HCT116 (cell line): ENCODE results near the gene ACBD4. TPM values are rescaled to one million over a fixed set of nuclear protein-coding genes. Genes with fewer than 3 reads are reported as not detected.

Experiments
- ATAC-seq: fragments of 200-7000 bp; cut with Tn5 transposase; 2 replicates; pipeline ENCODE4 v1.9.1; 2020; ENCODE audit warnings: mild to moderate bottlenecking, moderate library complexity
- BruUV-seq: library from RNA; stranded (reverse); fragments of 400-500 nt; replicated peaks from 2 replicates; lab custom pipeline; 2021; lab: Mats Ljungman, UMichigan
- CTCF ChIA-PET: fragments of 300-600 bp; sonication (Branson Sonifier 250); formaldehyde crosslinking; loops from one replicate; lab custom pipeline; 2021; ENCODE audit warnings: antibody characterized with exemption; lab: Charles Lee
- POLR2A ChIA-PET: fragments of 300-600, 350-600 bp; sonication (Branson Sonifier 250); formaldehyde crosslinking; loops from one replicate; lab custom pipeline; 2021; ENCODE audit warnings: antibody characterized with exemption; lab: Charles Lee
- RAD21 ChIA-PET, 2 experiments: fragments of 300-600 bp; sonication (Branson Sonifier 250); formaldehyde crosslinking; loops; one replicate each; lab custom pipeline; 2023; ENCODE audit warnings: low total read pairs in 2 of 2; ENCODE audit not compliant: uncharacterized antibody in 2 of 2, unreplicated experiment in 2 of 2, low non-redundant PET in 1 of 2; lab: Charles Lee
- DNase-seq: peaks from one replicate; pipeline ENCODE4 v3.0.0-alpha.2; 2010; ENCODE audit warnings: low read depth, low spot score
- H2AFZ ChIP-seq: fragments of 200-600 bp; shearing (Covaris generic), sonication (generic); 2 replicates; pipeline ENCODE4 v1.6.1; 2017; ENCODE audit warnings: low read depth, mixed run types, mixed read lengths, antibody characterized with exemption, low read length; ENCODE audit not compliant: poor library complexity, severe bottlenecking
- H3K27ac ChIP-seq: 2 replicates; pipeline ENCODE4 v1.5.1; 2012; ENCODE audit warnings: low read depth, low read length
- H3K27me3 ChIP-seq: fragments of 200-600 bp; sonication (generic); 2 replicates; pipeline ENCODE4 v1.6.1; 2016; ENCODE audit warnings: mixed run types, low read length, mixed read lengths; ENCODE audit not compliant: insufficient read depth
- H3K36me3 ChIP-seq, 2 experiments: fragments of 200-500 bp in 1 of 2; fragments of 200-600 bp in 1 of 2; sonication (Bioruptor generic) in 1 of 2; sonication (generic) in 1 of 2; 2 replicates each; pipeline versions ENCODE4 v1.5.1 to v1.6.1; 2014 to 2016; ENCODE audit warnings: low read length in 2 of 2, inconsistent platforms in 1 of 2, mixed read lengths in 1 of 2, mixed run types in 1 of 2; ENCODE audit not compliant: insufficient read depth in 2 of 2, control insufficient read depth in 1 of 2
- H3K4me1 ChIP-seq, 2 experiments: fragments of 200-600 bp in 1 of 2; sonication (generic) in 1 of 2; 2 replicates each; pipeline versions ENCODE4 v1.5.1 to v1.6.1; 2012 to 2017; ENCODE audit warnings: low read length in 2 of 2, inconsistent platforms in 1 of 2, mild to moderate bottlenecking in 1 of 2, mixed read lengths in 1 of 2, mixed run types in 1 of 2, moderate library complexity in 1 of 2; ENCODE audit not compliant: insufficient read depth in 2 of 2, control insufficient read depth in 1 of 2
- H3K4me2 ChIP-seq: fragments of 200-600 bp; sonication (generic); 2 replicates; pipeline ENCODE4 v1.6.1; 2017; ENCODE audit warnings: mixed run types, low read length, mixed read lengths
- H3K4me3 ChIP-seq, 2 experiments: fragments of 200-600 bp in 1 of 2; sonication (generic) in 1 of 2; replicated peaks in 1 of 2; 2 replicates each; pipeline ENCODE4 v1.5.1; 2011 to 2016; ENCODE audit warnings: low read length in 2 of 2, control low read depth in 1 of 2, low read depth in 1 of 2, mild to moderate bottlenecking in 1 of 2, mixed read lengths in 1 of 2, mixed run types in 1 of 2
- H3K79me2 ChIP-seq: fragments of 200-600 bp; sonication (generic); 2 replicates; pipeline ENCODE4 v1.6.1; 2017; ENCODE audit warnings: mild to moderate bottlenecking, mixed run types, low read length, moderate library complexity, mixed read lengths; ENCODE audit not compliant: insufficient read depth
- H3K9ac ChIP-seq: fragments of 200-600 bp; sonication (generic); 2 replicates; pipeline ENCODE4 v1.6.1; 2016; ENCODE audit warnings: low read length, mixed read lengths
- H3K9me2 ChIP-seq: fragments of 200-600 bp; sonication (generic), shearing (Covaris generic); 2 replicates; pipeline ENCODE4 v1.6.1; 2017; ENCODE audit warnings: mixed run types, mild to moderate bottlenecking, moderate library complexity; ENCODE audit not compliant: insufficient read depth
- H3K9me3 ChIP-seq, 2 experiments: fragments of 200-500 bp in 1 of 2; fragments of 200-600 bp in 1 of 2; sonication (Bioruptor generic) in 1 of 2; sonication (generic) in 1 of 2; 2 replicates each; pipeline ENCODE4 v1.6.1; 2014 to 2017; ENCODE audit warnings: low read length in 2 of 2, mixed read lengths in 2 of 2, inconsistent platforms in 1 of 2, low read depth in 1 of 2, mild to moderate bottlenecking in 1 of 2, mixed run types in 1 of 2, moderate library complexity in 1 of 2; ENCODE audit not compliant: control insufficient read depth in 1 of 2, insufficient read depth in 1 of 2
- H4K20me1 ChIP-seq: fragments of 200-600 bp; sonication (generic), shearing (Covaris generic); 2 replicates; pipeline ENCODE4 v1.6.1; 2017; ENCODE audit warnings: mixed run types, mild to moderate bottlenecking, moderate library complexity; ENCODE audit not compliant: insufficient read depth
- ATF3 ChIP-seq: IDR thresholded peaks from 2 replicates; pipeline ENCODE4 v1.6.1; 2012
- CEBPB ChIP-seq: IDR thresholded peaks from 2 replicates; pipeline ENCODE4 v1.6.1; 2012; ENCODE audit warnings: low read depth
- ELF1 ChIP-seq: IDR thresholded peaks from 2 replicates; pipeline ENCODE4 v1.6.1; 2012; ENCODE audit warnings: low read depth, borderline replicate concordance
- MAX ChIP-seq: IDR thresholded peaks from 2 replicates; pipeline ENCODE4 v1.6.1; 2012
- SP1 ChIP-seq: IDR thresholded peaks from 2 replicates; pipeline ENCODE4 v1.6.1; 2012; ENCODE audit warnings: low read depth
- SRF ChIP-seq: IDR thresholded peaks from 2 replicates; pipeline ENCODE4 v1.6.1; 2012; ENCODE audit warnings: low read depth
- TCF7L2 ChIP-seq: IDR thresholded peaks from 2 replicates; pipeline ENCODE4 v1.7.0; 2011; ENCODE audit warnings: borderline replicate concordance, inconsistent platforms; ENCODE audit not compliant: insufficient read depth, insufficient read length; ENCODE audit errors: extremely low read depth
- ZBTB33 ChIP-seq: IDR thresholded peaks from 2 replicates; pipeline ENCODE4 v1.6.1; 2011; ENCODE audit warnings: mild to moderate bottlenecking, low read length, moderate library complexity; ENCODE audit not compliant: insufficient replicate concordance; ENCODE audit errors: extremely low read depth
- intact Hi-C: fragments of 100-400 bp; cut with micrococcal nuclease; formaldehyde crosslinking; loops from 2 replicates; pipeline ENCODE4 v1.10.0; 2022
- total RNA-seq: library from RNA; stranded (reverse); gene quantifications from one replicate; pipeline ENCODE4 v1.2.1, GENCODE V29; 2021; ENCODE audit not compliant: unreplicated experiment

Gene ACBD4
- total RNA-seq, 1 experiment from 2014 or later: 13.6 TPM

GRCh38 chr17:45128331-45128730 lies 7.2 kb upstream of the ACBD4 start:
- Histone ChIP-seq H3K9ac (peak overlapping the region; percentile 82), H3K36me3 (no peaks in the 10 kb centered on the region), H3K79me2 (peaks cover 70% of the 10 kb centered on the region), H3K9me3 (no peaks in the 10 kb centered on the region), H2AFZ (no peak overlapping the region), H3K4me3 (peak overlapping the region; percentile 24 to 47), H3K9me2 (no peaks in the 10 kb centered on the region), H3K4me1 (peaks cover 76 to 89% of the 10 kb centered on the region in 2 experiments), H3K27me3 (no peaks in the 10 kb centered on the region), H4K20me1 (no peaks in the 10 kb centered on the region), H3K4me2 (peak overlapping the region; percentile 100), H3K27ac (peak overlapping the region; percentile 89)
- POLR2A ChIA-PET: interaction anchor here (0.9 to 3.2 kb wide), 2 partner anchors 20 to 70 kb away, joined by 3 to 15 read pairs; partner anchors contain the start of gene HEXIM1
- CTCF ChIA-PET: no interaction called here
- intact Hi-C loops: no loop called here
- ATAC-seq: no peak
- no peak for DNase-seq
- BruUV-seq: no TSS peak
- RAD21 ChIA-PET: interaction anchor here in 1 of 2 experiments (1.0 kb wide), 1 partner anchor 58 kb away, joined by 3 read pairs; no protein-coding TSS in a partner anchor
- TF ChIP-seq MAX (no peak), SP1 (no peak), SRF (no peak), ELF1 (no peak), ZBTB33 (no peak), CEBPB (no peak), TCF7L2 (no peak), ATF3 (no peak)
